IPS-20b (cell line): ENCODE data around the gene PHF10.

Experiments
- H3K27ac ChIP-seq: one replicate; pipeline ENCODE4 v1.5.1; 2013; ENCODE audit warnings: low read length
- H3K27me3 ChIP-seq: 2 replicates; pipeline ENCODE4 v1.6.1; 2013; ENCODE audit warnings: mild to moderate bottlenecking, low read length, inconsistent platforms; ENCODE audit not compliant: insufficient read depth
- H3K36me3 ChIP-seq: 2 replicates; pipeline ENCODE4 v1.6.1; 2013; ENCODE audit warnings: low read depth, mild to moderate bottlenecking, inconsistent platforms, low read length, moderate library complexity; ENCODE audit not compliant: insufficient read depth
- H3K4me1 ChIP-seq: 2 replicates; pipeline ENCODE4 v1.6.1; 2013; ENCODE audit warnings: mild to moderate bottlenecking, control low read depth, inconsistent platforms, low read length, moderate library complexity; ENCODE audit not compliant: insufficient read depth
- H3K4me3 ChIP-seq: 2 replicates; pipeline ENCODE4 v1.5.1; 2013; ENCODE audit warnings: mild to moderate bottlenecking, low read length, inconsistent platforms
- H3K9ac ChIP-seq: 2 replicates; pipeline ENCODE4 v1.6.1; 2013; ENCODE audit warnings: low read depth, mild to moderate bottlenecking, inconsistent platforms, low read length, moderate library complexity
- H3K9me3 ChIP-seq: 2 replicates; pipeline ENCODE4 v1.6.1; 2013; ENCODE audit warnings: mild to moderate bottlenecking, low read depth, low read length, inconsistent platforms; ENCODE audit not compliant: insufficient read depth

Gene PHF10

GRCh38 chr6:169669147-169669546 is 55.2 kb downstream of the PHF10 start:
- peaks cover 3% of the 10 kb centered on the region; the same call in 1 of the 2 replicates for H3K4me1 ChIP-seq

DNA sequence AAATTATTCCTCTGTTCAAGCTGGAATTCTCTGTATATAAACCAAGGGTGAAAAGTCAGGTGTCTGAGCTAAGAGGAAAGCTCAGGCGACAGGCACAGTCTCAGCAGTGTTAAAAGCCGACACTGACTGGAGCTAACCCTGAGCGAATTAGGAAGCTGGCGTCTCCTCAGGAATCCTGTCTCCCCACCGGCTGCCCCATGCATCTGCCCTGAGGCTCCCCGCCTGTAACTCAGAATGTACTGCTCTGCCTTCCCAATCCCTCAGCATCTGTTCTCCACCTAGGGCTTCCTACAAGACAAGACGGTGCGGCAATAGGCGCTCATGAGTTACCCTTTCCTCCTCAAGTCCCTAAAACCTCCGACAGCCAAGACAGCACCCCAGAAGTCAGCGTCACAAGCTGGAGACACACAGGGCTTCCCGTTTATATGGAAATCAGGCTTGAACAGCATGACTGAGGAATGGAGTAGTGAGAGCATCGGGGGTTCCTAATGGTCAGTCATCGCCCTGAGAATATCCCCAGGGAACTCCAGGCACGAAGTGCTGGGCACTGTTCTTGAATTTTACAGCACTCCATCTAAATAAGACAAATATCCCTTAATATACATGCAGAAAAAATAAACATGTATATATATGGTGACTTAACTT is 56.0 kb downstream of the PHF10 start:
- Histone ChIP-seq H3K27ac (no peak overlapping the region), H3K36me3 (peaks cover 92% of the 10 kb centered on the region)

More at GRCh38 chr6:169669147-169669546, 55.2 kb downstream of the PHF10 start:
- H3K27ac ChIP-seq: no peak overlapping the region
- H3K36me3 ChIP-seq: peaks cover 84% of the 10 kb centered on the region
- H3K4me3 ChIP-seq: no peak overlapping the region
- H3K27me3 ChIP-seq: no peaks in the 10 kb centered on the region
- no peaks in the 10 kb centered on the region for H3K9me3 ChIP-seq
- no peak overlapping the region for H3K9ac ChIP-seq

DNA sequence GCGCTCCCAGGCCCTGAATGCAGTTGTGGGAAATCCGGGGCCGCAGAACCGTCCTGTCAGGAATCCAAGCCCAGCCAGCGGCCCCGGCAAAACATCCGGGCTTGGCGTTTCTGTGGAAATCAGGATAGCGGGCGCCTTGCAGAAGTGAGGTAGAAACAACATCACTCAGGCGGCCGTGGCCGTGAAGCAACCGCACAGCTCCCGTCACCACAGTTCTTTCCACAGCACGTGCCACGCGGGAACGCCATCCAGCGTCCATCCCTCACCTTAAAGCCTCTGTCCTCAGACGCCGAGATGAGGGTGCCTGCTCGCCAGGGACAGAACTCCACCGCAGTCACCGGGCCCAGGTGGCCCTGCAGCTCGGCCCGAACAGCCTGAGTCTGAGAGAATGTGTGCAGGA is 56.6 kb downstream of the PHF10 start:
- no peaks in the 10 kb centered on the region for H3K9me3 ChIP-seq
- no peak overlapping the region for H3K4me3 ChIP-seq
- H3K4me1 ChIP-seq: peaks cover 3% of the 10 kb centered on the region; the same call in 1 of the 2 replicates
- H3K27me3 ChIP-seq: no peaks in the 10 kb centered on the region
- H3K27ac ChIP-seq: no peak overlapping the region
- no peak overlapping the region for H3K9ac ChIP-seq
- H3K36me3 ChIP-seq: peaks cover 93% of the 10 kb centered on the region

More for the DNA sequence above, 56.0 kb downstream of the PHF10 start:
- H3K4me3 ChIP-seq: no peak overlapping the region
- H3K9ac ChIP-seq: no peak overlapping the region
- no peaks in the 10 kb centered on the region for H3K27me3 ChIP-seq
- peaks cover 3% of the 10 kb centered on the region; the same call in 1 of the 2 replicates for H3K4me1 ChIP-seq
- H3K9me3 ChIP-seq: no peaks in the 10 kb centered on the region

GRCh38 chr6:169666441-169666840 is 57.9 kb downstream of the PHF10 start:
- H3K27me3 ChIP-seq: no peaks in the 10 kb centered on the region
- H3K9me3 ChIP-seq: no peaks in the 10 kb centered on the region
- no peak overlapping the region for H3K4me3 ChIP-seq
- no peak overlapping the region for H3K9ac ChIP-seq
- peaks cover 3% of the 10 kb centered on the region; the same call in 1 of the 2 replicates for H3K4me1 ChIP-seq
- no peak overlapping the region for H3K27ac ChIP-seq
- peaks cover 91% of the 10 kb centered on the region for H3K36me3 ChIP-seq

- Histone ChIP-seq H3K36me3 (peaks cover 88% of the 10 kb centered on the region), H3K9me3 (no peaks in the 10 kb centered on the region), H3K4me3 (no peak overlapping the region), H3K27ac (no peak overlapping the region), H3K9ac (no peak overlapping the region), H3K4me1 (peaks cover 3% of the 10 kb centered on the region; the same call in 1 of the 2 replicates), H3K27me3 (no peaks in the 10 kb centered on the region)
These were observed 59.0 kb downstream of the PHF10 start for GRCh38 chr6:169665289-169665688.

- H3K4me3 ChIP-seq: no peak overlapping the region
- H3K36me3 ChIP-seq: peaks cover 88% of the 10 kb centered on the region
- H3K27ac ChIP-seq: no peak overlapping the region
- peaks cover 3% of the 10 kb centered on the region; the same call in 1 of the 2 replicates for H3K4me1 ChIP-seq
- no peak overlapping the region for H3K9ac ChIP-seq
- H3K27me3 ChIP-seq: no peaks in the 10 kb centered on the region
- H3K9me3 ChIP-seq: no peaks in the 10 kb centered on the region
These were observed 60.1 kb downstream of the PHF10 start for GRCh38 chr6:169664227-169664626.

GRCh38 chr6:169663468-169663867 is 60.8 kb downstream of the PHF10 start:
- Histone ChIP-seq H3K4me3 (no peak overlapping the region), H3K27ac (no peak overlapping the region), H3K9ac (no peak overlapping the region), H3K9me3 (no peaks in the 10 kb centered on the region), H3K27me3 (no peaks in the 10 kb centered on the region), H3K4me1 (no peaks in the 10 kb centered on the region), H3K36me3 (peaks cover 85% of the 10 kb centered on the region)

- no peak overlapping the region for H3K9ac ChIP-seq
- no peak overlapping the region for H3K27ac ChIP-seq
- H3K27me3 ChIP-seq: no peaks in the 10 kb centered on the region
- no peaks in the 10 kb centered on the region for H3K9me3 ChIP-seq
- no peak overlapping the region for H3K4me3 ChIP-seq
- H3K36me3 ChIP-seq: peaks cover 85% of the 10 kb centered on the region
- H3K4me1 ChIP-seq: 0 out of 2 replicates have a peak, but pooled peaks cover 3% of the 10 kb centered on the region
These were observed 62.9 kb downstream of the PHF10 start for GRCh38 chr6:169661391-169661756.

DNA sequence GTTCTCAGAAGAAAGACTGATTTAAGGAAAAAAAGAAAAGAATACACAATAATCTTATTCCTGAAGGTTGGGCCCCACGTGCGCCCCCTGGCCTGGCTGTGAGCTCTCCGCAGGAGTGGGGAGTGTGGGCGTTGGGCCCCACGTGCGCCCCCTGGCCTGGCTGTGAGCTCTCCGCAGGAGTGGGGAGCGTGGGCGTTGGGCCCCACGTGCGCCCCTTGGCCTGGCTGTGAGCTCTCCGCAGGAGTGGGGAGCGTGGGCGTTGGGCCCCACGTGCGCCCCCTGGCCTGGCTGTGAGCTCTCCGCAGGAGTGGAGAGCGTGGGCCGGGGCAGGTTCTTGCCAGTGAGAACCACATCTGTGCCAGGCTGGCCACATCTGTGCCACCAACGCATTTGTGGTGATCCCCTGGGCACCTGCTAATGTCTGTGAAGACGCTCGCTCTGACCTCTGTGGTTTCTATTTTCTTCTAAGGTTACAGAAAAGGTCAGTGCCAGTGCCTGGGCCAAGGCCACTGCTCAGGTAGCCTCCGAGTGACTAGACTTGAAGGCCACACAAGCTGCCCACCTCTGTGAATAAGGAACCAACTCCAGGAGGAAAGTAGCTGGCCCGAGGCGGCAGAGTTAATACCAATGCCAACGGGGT is 63.4 kb downstream of the PHF10 start:
- Histone ChIP-seq H3K9ac (no peak overlapping the region), H3K4me1 (0 out of 2 replicates have a peak, but pooled peaks cover 3% of the 10 kb centered on the region), H3K27ac (no peak overlapping the region), H3K4me3 (no peak overlapping the region), H3K36me3 (peaks cover 86% of the 10 kb centered on the region), H3K9me3 (no peaks in the 10 kb centered on the region), H3K27me3 (no peaks in the 10 kb centered on the region)

- 0 out of 2 replicates have a peak, but pooled peaks cover 3% of the 10 kb centered on the region for H3K4me1 ChIP-seq
- H3K27me3 ChIP-seq: no peaks in the 10 kb centered on the region
- no peak overlapping the region for H3K4me3 ChIP-seq
- H3K9ac ChIP-seq: no peak overlapping the region
- H3K9me3 ChIP-seq: no peaks in the 10 kb centered on the region; the same call in 1 of the 2 replicates
- H3K36me3 ChIP-seq: peaks cover 83% of the 10 kb centered on the region
- H3K27ac ChIP-seq: no peak overlapping the region
These were observed 64.3 kb downstream of the PHF10 start for GRCh38 chr6:169659820-169660610.

DNA sequence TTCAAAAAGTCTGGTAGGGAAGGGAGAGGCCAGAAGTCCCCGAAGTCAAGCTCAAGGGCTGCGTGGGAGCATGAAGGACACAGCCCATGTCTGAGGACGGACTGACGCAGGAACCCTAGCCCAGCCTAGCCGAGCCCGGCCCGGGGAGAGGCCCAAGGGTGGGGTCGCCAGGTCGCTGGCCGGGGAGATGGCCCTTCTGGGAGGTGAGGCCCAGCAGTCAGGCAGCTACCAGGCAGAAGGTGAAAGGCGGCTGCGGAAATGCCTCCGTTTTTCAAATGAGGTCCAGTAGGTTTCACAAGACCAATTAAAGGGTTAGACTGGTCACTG is 67.1 kb downstream of the PHF10 start:
- Histone ChIP-seq H3K27me3 (no peaks in the 10 kb centered on the region), H3K36me3 (peaks cover 73% of the 10 kb centered on the region), H3K9me3 (no peaks in the 10 kb centered on the region; the same call in 1 of the 2 replicates), H3K27ac (no peak overlapping the region), H3K9ac (no peak overlapping the region), H3K4me1 (0 out of 2 replicates have a peak, but pooled peaks cover 3% of the 10 kb centered on the region), H3K4me3 (no peak overlapping the region)
